Fibroblast of skin of back (primary cell): ENCODE results near the gene VPS52. TPM values are rescaled to one million over a fixed set of nuclear protein-coding genes. Genes with fewer than 3 reads are reported as not detected.
A peak's percentile ranks its signal among the peaks of the same experiment; 100 is the strongest.

Experiments used
- DNase-seq: peaks from one replicate; pipeline ENCODE4 v3.0.0-alpha.2; 2013
- polyA plus RNA-seq, 2 experiments: library from polyadenylated mRNA; unstranded; fragments of 120-200 nt; gene quantifications; one replicate each; pipeline ENCODE4 v1.2.1, GENCODE V29; 2013; ENCODE audit not compliant: insufficient read length in 2 of 2

The VPS52 gene, protein sequence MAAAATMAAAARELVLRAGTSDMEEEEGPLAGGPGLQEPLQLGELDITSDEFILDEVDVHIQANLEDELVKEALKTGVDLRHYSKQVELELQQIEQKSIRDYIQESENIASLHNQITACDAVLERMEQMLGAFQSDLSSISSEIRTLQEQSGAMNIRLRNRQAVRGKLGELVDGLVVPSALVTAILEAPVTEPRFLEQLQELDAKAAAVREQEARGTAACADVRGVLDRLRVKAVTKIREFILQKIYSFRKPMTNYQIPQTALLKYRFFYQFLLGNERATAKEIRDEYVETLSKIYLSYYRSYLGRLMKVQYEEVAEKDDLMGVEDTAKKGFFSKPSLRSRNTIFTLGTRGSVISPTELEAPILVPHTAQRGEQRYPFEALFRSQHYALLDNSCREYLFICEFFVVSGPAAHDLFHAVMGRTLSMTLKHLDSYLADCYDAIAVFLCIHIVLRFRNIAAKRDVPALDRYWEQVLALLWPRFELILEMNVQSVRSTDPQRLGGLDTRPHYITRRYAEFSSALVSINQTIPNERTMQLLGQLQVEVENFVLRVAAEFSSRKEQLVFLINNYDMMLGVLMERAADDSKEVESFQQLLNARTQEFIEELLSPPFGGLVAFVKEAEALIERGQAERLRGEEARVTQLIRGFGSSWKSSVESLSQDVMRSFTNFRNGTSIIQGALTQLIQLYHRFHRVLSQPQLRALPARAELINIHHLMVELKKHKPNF
- 34.5 TPM for polyA plus RNA-seq (2013, experiment 1 of 2; ENCODE audit: insufficient read length)
- polyA plus RNA-seq (2013, experiment 2 of 2; ENCODE audit: insufficient read length): 31.2 TPM

DNA sequence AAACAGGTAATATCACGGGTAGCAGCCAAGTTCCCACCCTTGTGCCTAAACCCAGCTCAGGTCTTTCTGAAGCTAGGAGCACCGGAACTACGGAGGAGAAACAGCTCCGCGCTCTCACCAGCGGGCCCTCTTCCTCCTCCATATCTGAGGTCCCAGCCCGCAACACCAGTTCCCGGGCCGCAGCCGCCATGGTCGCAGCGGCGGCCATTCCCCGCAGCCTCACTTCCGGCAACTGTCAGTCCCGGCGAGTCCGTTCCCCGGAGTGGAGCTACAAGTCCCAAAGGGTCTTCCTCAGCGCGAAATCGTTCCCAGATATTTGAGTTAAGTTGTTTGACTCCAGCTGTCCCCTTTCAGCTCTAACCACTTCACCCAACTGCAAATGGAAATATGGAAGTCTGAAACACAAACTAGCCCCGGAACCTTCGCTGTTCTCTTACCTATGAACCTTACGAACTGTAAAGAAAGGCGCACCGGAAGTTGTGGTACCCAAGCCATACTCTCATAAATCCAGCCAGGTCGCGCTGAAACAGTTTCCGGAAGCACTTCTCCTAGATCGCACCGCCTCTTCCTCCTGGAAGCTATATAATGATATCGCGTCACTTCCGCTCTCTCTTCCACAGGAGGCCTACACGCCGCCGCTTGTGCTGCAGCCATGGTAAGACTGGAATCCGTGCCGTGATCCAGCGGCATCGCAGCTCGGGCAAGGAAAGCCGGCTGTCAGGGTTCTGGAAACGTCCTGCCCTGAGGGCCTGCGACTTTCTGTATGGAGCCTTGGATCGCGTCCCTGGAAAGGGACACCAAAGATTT lies at the start of gene VPS52, which contains the start of gene RPS18:
VPS52 (minus strand) TSS at position 409 of the 807 bp plus-strand sequence; CDS start at position 208, 201 bp downstream.
RPS18 (plus strand) TSS at position 608 of the 807 bp plus-strand sequence; CDS start at position 653, 45 bp downstream.
- DNase-seq: peak; percentile 99

DNA sequence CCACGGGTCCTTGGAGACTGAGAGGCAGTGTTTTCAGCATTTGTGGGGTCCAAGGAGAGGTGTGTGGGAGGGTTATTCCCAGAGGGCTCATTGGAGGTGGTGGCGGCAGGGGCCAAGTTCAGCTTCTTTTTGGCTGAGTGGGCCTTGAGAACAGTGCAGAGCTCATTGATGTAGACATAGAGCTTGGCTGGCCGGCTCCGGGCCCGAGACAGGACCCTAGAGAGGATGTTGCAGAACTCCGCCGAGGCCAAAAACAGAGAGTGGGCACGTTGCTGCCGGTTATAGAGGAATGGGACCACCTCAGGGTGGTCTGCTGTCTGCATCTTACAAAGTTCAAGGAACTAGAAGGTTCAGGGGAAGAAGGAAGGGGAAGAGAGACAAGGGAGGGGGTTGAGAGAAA lies 49.6 kb upstream of the VPS52 start:
- no peak for DNase-seq

DNA sequence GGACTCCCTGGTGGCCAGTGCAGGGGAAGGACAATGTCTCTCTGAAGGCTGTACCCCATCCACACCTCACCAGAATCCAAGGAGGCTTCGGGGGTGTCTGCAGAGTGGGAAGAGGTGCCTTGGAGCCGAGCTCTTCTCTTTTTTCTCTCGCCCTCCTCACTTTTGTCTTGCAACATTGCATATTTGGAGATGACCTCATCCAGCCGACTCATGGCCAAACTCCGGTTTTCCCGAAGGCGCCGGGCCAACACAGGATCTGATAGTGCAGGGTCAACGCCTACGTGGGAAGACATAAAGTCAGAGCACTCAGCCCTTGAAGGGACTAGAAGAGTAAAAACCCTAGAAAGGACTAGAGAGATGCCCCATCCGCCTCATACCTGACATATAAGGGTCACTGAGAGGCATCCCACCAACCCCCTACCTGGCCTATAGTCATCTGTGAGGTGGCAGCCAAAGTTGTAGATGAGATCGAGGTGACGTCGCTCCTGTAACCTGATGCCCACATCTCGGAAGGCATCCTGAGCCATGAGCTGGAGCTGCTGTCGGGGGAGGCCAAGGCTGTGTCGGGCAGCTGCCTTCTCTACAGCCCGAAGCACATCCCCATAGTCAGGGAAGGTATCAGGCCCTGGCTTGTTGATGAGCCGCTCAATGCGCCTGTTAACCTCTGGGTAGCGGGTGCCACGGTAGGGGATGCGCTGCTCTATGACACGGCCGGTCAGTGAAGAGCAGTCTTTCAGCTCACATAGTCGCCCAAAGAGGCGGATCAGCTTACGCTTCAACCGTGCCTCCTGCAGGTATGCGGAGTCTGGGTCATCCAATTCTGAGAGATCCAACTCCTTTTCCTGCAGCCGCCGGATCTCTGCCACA lies 48.9 kb upstream of the VPS52 start:
- DNase-seq: peak; percentile 82

DNA sequence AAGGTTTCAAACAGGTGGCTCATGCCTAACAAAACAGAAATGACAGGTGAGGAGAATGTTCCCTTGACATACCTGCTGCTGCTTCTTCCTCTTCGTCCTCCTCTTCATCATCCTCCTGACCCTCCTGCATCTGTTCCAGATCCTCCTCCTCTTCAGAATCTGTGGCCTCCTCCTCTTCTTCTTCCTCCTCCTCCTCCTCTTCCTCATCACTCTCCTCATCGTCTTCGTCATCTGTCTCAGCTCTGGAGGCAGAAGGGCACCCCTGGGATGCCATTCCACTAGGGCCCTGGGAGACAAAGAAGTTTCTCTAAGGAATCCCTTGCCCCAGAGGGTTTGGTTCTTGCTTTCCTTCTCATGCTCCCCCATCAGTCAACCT lies 48.3 kb upstream of the VPS52 start:
- DNase-seq: no peak

DNA sequence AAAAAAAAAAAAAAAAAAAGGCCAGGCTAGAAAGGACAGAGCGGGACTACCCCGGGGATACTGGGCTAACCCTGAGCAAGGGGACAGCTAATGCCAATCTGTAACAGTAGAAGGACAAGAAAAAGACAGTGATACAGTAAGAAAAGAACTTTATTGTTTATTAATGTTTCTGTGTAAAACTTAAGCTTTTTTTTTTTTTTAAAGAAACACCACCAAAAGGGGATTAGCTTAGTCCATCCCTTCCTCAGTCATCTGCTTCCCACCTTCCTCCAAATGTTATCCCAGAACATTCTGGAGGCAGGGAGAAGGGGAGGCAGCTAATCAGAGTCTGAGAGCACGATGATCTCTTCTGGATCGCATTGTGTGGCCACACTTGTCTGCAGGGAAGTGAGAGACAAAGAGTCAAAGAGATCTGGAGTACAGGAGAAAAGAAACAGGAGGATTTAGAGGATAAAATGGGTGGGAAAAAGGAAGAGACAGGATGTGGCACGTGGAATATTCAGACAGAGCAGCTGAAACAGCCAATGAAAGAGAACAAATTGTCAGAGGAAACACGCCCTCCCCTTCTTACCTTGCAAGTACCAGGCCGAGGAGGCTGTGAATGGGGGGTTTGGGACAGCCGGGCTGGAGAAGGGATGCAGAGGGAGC lies 46.9 kb upstream of the VPS52 start:
- no peak for DNase-seq

DNA sequence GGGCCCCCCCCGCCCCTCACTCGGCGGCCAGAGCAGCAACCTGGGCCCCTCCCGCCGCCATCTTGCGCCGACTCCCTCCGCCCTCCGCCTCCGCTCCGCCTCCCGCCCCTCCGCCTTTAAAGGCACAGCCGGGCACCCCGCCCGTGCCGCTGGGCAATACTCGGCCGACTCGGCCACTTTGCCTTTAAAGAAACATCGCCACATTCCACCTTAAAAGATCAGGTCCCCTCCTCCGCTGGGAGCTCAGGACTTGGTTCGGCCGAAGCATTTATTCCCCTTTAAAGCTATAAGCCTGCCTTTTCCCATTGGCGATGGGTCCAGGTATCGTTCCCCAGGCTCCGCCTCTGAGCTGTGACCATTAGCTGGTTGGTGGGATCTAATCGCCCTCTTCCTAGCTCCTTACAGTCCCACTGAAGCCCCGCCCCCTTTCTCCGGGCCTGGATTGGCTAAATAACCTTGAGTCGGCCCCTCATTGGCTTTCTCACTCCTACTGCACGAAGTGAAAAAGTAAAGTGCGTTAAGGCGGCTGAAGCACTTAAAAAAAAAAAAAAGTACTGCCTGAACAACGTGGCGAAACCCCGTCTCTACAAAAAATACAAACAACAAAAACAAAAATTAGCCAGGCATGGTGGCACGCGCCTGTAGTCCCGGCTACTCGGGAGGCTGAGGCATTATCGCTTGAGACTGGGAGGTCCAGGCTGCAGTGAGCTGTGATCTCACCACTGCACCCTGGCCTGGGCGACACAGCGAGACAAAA lies 46.2 kb upstream of the VPS52 start, which contains the start of gene ZBTB22:
ZBTB22 (minus strand) TSS at position 76 of the 757 bp plus-strand sequence. CDS start 828 bp downstream, outside the sequence.
- peak; percentile 99 for DNase-seq

DNA sequence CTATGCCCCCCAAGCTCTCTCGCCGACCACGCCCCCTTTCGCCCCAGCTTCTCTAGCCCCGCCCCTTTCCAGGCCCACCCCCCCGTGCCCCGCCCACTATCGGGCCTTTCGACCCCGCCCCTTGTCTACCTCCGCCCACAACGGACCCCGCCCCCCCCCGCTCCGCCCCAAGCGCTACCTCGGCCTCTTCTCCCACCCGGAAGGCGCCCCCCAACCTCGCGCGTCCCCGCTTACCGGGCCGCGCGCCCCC lies 45.7 kb upstream of the VPS52 start:
- DNase-seq: no peak

DNA sequence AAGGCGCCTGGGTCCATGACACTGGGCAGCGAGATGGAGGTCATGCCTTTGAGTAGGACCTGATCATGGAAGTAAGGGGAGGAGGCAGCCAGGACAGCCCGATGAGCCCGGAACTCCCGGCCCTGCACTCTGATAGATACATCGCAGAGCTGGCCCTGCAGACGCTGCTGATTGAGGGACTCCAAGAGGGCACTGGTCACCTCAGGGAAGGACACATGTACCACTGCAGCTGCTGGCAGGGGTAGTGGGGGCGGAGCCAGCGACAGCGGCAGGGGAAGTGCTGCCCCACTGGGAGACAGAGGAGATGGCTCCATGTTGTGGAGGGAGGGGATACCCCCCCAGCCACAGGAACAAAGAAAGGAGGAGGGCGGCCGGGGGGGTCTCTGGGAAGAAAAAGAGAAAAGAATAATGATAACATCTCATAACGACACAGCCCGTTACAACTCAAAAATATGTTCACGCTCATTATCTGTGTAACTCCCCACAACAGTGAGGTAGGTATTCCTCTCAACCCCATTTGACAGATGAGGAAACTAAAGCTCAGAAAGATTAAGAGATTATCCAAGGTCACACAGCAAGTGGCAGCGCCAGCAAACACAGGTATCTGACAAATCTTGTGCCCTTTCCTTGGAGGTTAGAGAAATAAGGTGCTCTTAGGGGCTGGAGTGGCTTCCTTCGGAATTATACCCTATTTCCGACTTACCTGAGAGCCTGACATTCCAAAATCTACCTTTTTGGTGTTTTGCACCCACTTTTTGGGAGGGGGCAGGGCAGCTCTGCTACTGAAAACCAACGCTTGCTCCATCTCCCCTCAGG lies 45.1 kb upstream of the VPS52 start:
- no peak for DNase-seq

DNA sequence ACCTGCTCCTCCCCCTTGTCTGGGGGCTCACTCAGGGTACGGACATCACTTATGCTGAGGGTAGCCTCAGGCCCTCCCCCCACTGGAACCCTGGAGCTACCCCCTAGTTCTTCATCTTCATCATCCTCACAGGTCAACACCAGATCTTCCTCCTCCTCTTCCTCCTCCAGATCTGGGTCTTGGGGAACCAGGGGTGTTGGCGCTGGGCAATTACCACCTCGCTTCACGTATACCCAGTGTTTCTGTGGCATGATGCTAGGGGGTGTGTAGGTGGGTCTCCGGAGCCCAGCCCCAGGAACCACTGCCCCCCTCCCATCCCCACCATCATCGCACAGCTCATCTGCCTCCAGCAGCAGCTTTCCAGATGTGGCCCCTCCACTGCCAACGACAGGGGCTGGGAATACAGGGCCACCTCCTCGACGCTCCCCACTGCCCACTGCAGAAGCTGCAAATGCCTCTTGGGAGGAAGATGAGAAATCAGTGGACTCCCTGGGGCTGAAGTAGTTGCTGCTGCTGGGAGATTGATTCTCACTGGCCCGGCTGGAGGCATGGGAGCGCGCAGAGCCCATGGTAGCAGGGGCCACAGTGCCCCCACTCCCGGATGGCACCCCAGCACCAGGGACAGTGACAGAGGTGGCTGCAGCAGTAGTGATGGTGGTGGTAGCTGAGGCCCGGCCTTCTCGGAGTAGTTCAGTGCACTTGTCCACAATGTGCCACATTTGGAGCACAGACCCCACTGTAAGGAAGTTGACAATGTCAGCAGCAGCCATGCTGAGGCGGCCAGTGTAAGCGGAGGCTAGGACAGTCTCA lies 44.3 kb upstream of the VPS52 start:
- DNase-seq: no peak

DNA sequence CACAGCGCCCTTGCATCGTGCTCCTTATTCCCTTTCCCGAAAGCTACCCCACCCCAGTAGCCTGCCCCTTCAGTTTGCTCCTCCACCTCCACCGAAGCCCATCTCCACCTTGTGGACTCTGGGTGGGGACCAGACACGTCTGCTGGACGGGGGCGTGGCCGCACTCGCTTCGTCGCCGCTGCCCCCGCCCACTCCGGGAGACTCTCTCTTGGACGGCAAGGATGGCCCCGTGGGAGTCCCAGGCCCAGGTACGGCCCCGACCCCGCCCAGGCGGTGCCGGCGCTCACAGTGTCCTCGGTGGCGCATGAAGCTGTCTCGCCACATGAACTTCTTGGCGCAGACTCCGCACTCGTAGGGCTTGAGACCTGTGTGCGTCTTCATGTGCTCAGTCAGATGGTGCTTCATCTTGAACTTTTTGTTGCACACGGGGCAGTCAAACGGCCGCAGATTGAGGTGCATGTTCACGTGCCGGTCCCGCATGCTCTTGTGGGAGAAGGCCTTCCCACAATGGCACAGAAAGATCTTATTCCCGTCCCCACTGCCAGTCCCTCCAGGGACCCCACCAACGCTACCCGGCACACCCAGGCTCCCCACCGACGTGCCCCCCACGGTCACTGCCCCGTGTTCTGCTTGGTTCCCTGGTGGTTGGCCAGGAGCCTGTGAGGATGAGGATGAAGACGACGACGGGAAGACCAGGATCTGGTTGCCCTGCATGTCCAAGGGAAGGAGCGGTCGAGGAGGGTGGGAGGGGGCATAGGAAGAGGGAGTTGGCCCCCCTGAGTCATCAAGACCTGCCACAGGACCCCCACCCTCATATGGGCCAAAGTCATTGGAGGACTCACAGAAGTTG lies 43.5 kb upstream of the VPS52 start:
- DNase-seq: no peak

DNA sequence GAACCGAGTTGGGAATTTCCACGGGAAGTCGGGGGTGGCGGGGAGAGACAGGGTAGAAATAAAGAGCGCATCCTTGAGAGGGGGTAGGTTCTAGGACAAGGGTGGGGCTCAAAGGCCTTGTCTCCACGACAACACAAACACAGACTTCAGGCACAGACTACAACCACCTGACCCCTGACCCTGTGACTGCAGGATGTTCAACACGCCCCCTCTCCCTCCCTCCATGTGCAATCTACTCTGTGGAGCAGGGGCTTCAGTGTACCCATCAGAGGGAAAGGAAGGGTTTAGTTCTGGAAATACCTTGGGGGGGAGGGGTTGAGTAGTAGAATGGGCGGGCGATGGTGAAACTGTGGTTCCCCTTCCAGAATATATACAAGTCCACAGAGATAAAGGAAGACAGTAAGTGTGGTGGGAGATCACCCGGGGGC lies 42.9 kb upstream of the VPS52 start:
- DNase-seq: peak; percentile 76

DNA sequence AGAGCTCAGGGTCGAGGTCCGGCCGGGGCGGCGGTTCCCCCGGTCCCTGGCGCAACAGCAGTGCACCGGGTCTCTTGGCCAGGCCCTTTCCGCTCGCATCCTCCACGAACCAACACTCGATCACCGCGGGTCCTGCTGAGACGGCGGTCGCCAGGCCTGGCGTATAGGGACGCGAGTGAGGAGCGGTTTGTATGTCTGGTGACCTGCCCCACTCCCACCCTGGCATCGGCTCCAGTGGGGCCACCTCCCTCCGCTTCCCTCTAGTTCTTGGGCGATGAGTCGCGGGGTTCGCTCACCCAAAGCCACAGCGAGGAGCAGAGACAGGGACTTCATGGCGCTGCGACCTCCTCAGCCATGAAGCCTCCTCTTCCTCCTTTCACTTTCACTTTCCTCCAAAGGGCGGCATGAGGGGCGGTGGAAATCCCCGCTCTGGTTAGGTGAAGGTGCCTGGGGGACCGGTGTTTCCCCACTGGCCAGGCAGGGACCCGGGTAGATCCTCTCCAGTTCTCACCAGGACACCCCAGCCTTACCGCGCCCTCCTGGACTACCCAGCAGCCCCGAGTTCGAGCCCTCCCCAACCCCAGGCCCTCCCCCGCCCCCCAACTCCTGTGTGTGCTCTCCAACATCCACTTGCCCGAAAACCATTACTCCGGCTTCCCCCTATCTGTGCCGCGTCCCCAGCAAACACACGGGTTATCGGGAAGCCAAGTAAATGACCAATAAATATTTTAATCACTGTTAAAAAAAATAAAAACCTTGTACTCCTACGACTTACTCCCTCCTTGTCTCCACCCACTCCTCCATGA lies 42.2 kb upstream of the VPS52 start, which contains the start of gene TAPBP:
TAPBP (minus strand) TSS at position 370 of the 806 bp plus-strand sequence; CDS start at position 333, 37 bp downstream.
- DNase-seq: peak; percentile 64

DNA sequence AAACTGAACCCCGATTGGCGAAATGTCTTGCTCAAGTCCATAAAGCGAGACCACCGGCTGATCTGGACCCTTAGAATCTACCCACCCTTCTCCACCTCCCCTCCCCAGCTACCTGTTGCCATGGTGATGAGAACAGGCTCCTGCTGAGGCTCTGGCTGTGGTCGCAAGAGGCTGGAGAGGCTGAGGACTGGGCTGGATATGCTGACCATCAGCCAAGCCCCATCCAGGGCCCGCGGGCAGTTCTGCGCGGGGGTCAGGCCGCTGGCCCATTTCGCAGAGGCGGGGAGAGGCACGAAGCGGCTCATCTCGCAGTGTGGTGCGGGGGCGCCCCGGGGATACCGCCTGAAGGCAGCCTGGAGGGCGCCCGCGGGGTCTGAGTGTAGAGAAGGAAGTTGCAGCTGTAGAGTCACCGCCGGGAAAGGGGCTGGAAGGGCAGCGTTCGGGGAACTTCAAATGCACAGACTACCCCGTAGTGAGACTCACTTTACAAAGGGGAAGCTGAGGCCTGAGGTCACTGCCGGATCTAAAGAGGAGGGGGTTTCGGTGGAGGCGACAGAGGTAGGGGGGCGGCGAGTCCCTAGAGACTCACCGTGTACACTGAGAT lies 41.5 kb upstream of the VPS52 start:
- DNase-seq: no peak

DNA sequence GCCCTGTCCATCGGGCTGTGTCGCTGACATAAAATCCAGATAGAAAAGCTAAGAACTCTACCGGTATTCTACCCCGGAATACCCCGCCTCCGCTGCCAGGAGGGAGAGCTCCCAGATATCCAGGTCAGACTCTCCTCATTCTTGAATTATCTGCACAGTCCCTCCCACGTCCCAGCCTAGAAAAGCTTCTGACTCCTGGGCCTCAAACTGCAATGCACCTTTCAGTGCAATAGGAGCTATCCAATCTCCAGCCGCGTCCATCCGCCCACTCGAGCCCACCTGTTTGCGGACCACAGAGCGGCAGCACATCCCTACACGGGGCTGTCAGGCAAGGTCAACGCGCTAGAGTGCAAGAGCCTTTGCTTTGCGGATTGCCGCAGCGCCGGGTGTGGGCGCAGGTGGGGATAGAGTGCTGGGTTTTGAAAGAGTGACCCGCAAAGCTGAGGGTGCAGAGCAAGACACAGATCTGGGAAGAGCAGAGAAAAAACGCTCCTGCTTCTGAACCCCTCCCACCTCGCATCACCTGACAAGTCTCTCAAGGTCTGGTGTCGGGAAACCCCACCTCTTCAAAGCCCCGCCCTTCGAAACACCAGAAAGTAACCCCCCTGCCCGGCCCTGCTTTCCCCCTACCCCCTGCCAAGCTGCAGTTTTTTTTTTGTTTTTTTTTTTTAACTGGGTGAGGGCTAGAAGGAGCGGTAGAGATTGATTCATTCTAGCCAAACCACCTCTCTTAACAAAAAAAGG lies 40.9 kb upstream of the VPS52 start:
- DNase-seq: peak; percentile 55

DNA sequence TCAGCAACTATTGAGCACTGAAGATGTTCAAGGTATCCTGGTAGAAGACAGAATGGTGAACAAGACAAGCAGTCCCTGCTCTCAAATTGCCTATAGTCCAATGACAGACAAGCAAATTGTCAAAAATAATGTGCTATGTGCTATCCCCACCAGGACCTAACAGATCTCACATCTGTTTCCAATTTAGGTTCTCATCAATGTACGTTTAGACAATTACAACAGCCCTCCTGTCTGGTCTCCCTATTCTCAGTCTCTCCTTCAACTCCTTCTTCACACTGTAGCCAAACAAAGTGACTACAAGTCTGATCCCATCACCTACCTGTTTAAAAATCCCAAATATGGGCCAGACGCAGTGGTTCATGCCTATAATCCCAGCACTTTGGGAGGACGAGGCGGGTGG lies 34.7 kb upstream of the VPS52 start:
- no peak for DNase-seq

DNA sequence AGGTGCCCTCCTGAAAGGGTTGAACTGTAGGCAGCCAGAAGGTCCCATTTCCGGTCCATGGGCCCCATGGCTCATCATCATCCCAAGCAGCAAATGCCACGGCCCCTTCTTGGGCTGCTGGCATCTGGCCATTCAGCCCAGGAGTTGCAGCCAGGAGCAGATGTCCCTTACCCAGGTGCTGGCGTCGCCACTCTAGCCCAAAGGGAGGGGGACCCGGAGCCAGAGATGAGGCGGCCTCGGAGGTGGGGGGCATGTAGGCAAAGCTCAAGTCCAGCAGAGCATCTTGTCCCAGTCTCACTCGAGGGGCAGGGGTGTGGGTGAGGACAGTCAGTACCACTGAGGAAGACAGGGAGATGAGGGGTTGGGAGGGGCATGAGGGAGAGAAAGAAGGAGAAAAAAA lies 33.4 kb upstream of the VPS52 start:
- no peak for DNase-seq
